Neuronal stem cell (in vitro differentiated cells): ENCODE results near the gene MSH5.

Experiments used
- DNase-seq: peaks from one replicate; pipeline ENCODE4 v3.0.0-alpha.2; 2013; ENCODE audit warnings: low spot score
- H2AFZ ChIP-seq: one replicate; pipeline ENCODE4 v1.6.1; 2013; ENCODE audit warnings: mild to moderate bottlenecking, low read length, inconsistent platforms
- H2AK5ac ChIP-seq: 2 replicates; pipeline ENCODE4 v1.6.1; 2013; ENCODE audit warnings: low read depth, mild to moderate bottlenecking, inconsistent platforms, low read length, moderate library complexity, mixed read lengths
- H2BK120ac ChIP-seq: 2 replicates; pipeline ENCODE4 v1.6.1; 2013; ENCODE audit warnings: low read depth, mild to moderate bottlenecking, inconsistent platforms, low read length, moderate library complexity, mixed read lengths
- H2BK12ac ChIP-seq: one replicate; pipeline ENCODE4 v1.6.1; 2013; ENCODE audit warnings: low read length, inconsistent platforms
- H2BK15ac ChIP-seq: 2 replicates; pipeline ENCODE4 v1.6.1; 2013; ENCODE audit warnings: mild to moderate bottlenecking, low read length, inconsistent platforms, mixed read lengths
- H2BK5ac ChIP-seq: one replicate; pipeline ENCODE4 v1.6.1; 2013; ENCODE audit warnings: inconsistent platforms, mild to moderate bottlenecking, low read length, moderate library complexity
- H3K14ac ChIP-seq: one replicate; pipeline ENCODE4 v1.6.1; 2013; ENCODE audit warnings: low read length, inconsistent platforms
- H3K18ac ChIP-seq: 2 replicates; pipeline ENCODE4 v1.6.1; 2013; ENCODE audit warnings: low read length, inconsistent platforms
- H3K23ac ChIP-seq: 2 replicates; pipeline ENCODE4 v1.6.1; 2013; ENCODE audit warnings: low read depth, mild to moderate bottlenecking, mixed read lengths, low read length, inconsistent platforms; ENCODE audit not compliant: poor library complexity
- H3K27ac ChIP-seq: replicated peaks from 3 replicates; pipeline ENCODE4 v1.5.1; 2013; ENCODE audit warnings: low read length, inconsistent platforms
- H3K27me3 ChIP-seq, 3 experiments: 2 replicates each; pipeline ENCODE4 v1.6.1; 2013; ENCODE audit warnings: low read length in 3 of 3, mild to moderate bottlenecking in 2 of 3, inconsistent platforms in 1 of 3, low read depth in 1 of 3, mixed read lengths in 1 of 3, moderate library complexity in 1 of 3; ENCODE audit not compliant: control insufficient read depth in 3 of 3, insufficient read depth in 3 of 3
- H3K36me3 ChIP-seq, 2 donors: replicated peaks in 1 of 2; 2 replicates each; pipeline ENCODE4 v1.6.1; 2013; ENCODE audit warnings: low read length in 2 of 2; ENCODE audit not compliant: control insufficient read depth in 2 of 2, insufficient read depth in 2 of 2
- H3K4ac ChIP-seq: 2 replicates; pipeline ENCODE4 v1.6.1; 2013; ENCODE audit warnings: inconsistent platforms, mild to moderate bottlenecking, low read length, moderate library complexity
- H3K4me1 ChIP-seq, 2 donors: 1 replicate in 1 of 2; 2 replicates in 1 of 2; pipeline ENCODE4 v1.6.1; 2013; ENCODE audit warnings: low read length in 2 of 2, low read depth in 1 of 2; ENCODE audit not compliant: control insufficient read depth in 2 of 2, insufficient read depth in 1 of 2
- H3K4me2 ChIP-seq: one replicate; pipeline ENCODE4 v1.6.1; 2013; ENCODE audit warnings: mild to moderate bottlenecking, low read length, inconsistent platforms; ENCODE audit not compliant: insufficient read depth, poor library complexity, severe bottlenecking
- H3K4me3 ChIP-seq, 2 donors: 2 replicates each; pipeline ENCODE4 v1.5.1; 2013; ENCODE audit warnings: low read length in 2 of 2, mild to moderate bottlenecking in 2 of 2, inconsistent platforms in 1 of 2, moderate library complexity in 1 of 2
- H3K79me1 ChIP-seq: one replicate; pipeline ENCODE4 v1.6.1; 2013; ENCODE audit warnings: low read depth, mild to moderate bottlenecking, inconsistent platforms, low read length, moderate library complexity
- H3K9ac ChIP-seq: one replicate; pipeline ENCODE4 v1.6.1; 2013; ENCODE audit warnings: mild to moderate bottlenecking, low read depth, low read length, inconsistent platforms; ENCODE audit not compliant: poor library complexity
- H3K9me3 ChIP-seq, 2 donors: replicated peaks in 1 of 2; 2 replicates each; pipeline versions ENCODE3 to v1.6.1; 2013; ENCODE audit warnings: low read length in 2 of 2, mild to moderate bottlenecking in 2 of 2, inconsistent platforms in 1 of 2, low read depth in 1 of 2, mixed read lengths in 1 of 2, moderate library complexity in 1 of 2; ENCODE audit not compliant: control insufficient read depth in 2 of 2, insufficient read depth in 1 of 2
- H4K8ac ChIP-seq: one replicate; pipeline ENCODE4 v1.6.1; 2013; ENCODE audit warnings: low read depth, mild to moderate bottlenecking, inconsistent platforms, low read length, moderate library complexity
- H4K91ac ChIP-seq: one replicate; pipeline ENCODE4 v1.6.1; 2013; ENCODE audit warnings: low read length, low read depth, mild to moderate bottlenecking, inconsistent platforms; ENCODE audit not compliant: poor library complexity
- WGBS, 2 donors: extraction: QIAGEN DNeasy Blood & Tissue Kit; methylation state at CpG; one replicate each; pipeline ENCODE4 v1.1.7; 2013; ENCODE audit warnings: missing lambda C conversion rate in 2 of 2, mixed read lengths in 1 of 2; ENCODE audit not compliant: insufficient read length in 2 of 2, insufficient replicate concordance in 1 of 2; ENCODE audit errors: extremely low coverage in 2 of 2; 5-methylcytosine and 5-hydroxymethylcytosine counted together

Gene MSH5

DNA sequence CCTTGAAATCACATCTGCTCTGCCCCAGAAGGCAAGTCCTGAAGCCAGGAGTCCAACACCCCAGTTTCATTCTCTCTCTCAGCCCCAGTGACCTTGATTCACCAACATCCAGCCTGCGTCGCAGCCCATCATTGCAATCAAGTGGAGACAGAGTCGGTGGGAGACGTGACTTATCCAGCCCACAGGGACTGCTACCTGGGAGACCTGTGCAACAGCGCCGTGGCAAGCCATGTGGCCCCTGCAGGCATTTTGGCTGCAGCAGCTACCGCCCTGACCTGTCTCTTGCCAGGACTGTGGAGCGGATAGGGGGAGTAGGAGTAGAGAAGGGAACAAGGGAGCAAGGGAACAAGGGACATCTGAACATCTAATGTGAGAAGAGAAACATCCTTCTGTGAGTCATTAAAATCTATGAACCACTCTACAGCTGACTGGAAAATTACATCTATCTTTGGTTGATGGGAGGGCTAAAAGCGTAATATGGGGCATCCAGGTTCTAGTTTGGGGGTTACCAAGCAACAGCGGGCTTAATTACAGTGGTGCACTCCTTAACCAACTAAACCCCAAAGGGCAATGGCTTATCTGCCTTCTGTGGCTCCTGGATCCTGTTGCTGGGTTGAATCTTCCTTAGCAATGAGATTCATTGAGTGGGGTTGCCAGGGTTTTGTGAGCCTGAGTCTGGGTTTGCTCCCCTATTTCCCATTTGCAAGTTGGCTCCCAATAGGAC lies 22.1 kb upstream of the MSH5 start:
- H3K27me3 ChIP-seq: peaks cover 0 to 3% (median 0%) of the 10 kb centered on the region in 3 experiments
- H3K4me1 ChIP-seq: peaks cover 13 to 14% of the 10 kb centered on the region in 2 donors
- no peak overlapping the region for H3K4ac ChIP-seq
- H3K18ac ChIP-seq: no peak overlapping the region
- H3K4me3 ChIP-seq: no peak overlapping the region
- no peak for DNase-seq
- no peak overlapping the region for H3K9ac ChIP-seq
- H3K36me3 ChIP-seq: no peaks in the 10 kb centered on the region
- no peak overlapping the region for H4K8ac ChIP-seq
- no peak overlapping the region for H2BK12ac ChIP-seq
- H3K23ac ChIP-seq: peak overlapping the region; percentile 71
- no peak overlapping the region for H4K91ac ChIP-seq
- H3K4me2 ChIP-seq: no peak overlapping the region
- no peak overlapping the region for H3K14ac ChIP-seq
- H2BK120ac ChIP-seq: no peak overlapping the region
- WGBS, 2 donors: no CpG with 5 or more reads among the region's 10 CpGs
- H2BK15ac ChIP-seq: no peak overlapping the region
- no peaks in the 10 kb centered on the region for H3K79me1 ChIP-seq
- peak overlapping the region; percentile 71 for H2AK5ac ChIP-seq
- no peak overlapping the region for H2BK5ac ChIP-seq
- no peak overlapping the region for H2AFZ ChIP-seq
- H3K9me3 ChIP-seq: no peaks in the 10 kb centered on the region
- no peak overlapping the region for H3K27ac ChIP-seq

DNA sequence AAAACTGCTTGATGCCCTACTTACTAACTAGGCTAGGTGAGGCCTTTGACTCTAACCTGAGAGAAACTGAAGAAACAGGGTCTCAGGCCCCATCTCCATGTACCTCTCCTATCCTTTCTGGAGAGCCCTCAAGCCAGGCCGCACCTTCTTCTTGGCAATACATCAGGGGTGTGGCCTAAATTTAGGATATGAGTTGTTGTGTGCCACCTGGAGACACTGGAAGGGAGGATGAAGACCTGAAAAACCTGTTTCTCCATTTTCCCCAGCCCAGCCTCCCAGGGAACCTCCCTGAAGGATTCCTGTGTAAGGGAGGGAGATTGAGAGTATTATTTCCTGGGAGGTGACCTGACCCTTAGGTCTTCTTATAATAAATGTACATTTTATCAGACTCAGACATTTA lies 21.5 kb upstream of the MSH5 start:
- Histone ChIP-seq H3K4ac (no peak overlapping the region), H4K91ac (no peak overlapping the region)

DNA sequence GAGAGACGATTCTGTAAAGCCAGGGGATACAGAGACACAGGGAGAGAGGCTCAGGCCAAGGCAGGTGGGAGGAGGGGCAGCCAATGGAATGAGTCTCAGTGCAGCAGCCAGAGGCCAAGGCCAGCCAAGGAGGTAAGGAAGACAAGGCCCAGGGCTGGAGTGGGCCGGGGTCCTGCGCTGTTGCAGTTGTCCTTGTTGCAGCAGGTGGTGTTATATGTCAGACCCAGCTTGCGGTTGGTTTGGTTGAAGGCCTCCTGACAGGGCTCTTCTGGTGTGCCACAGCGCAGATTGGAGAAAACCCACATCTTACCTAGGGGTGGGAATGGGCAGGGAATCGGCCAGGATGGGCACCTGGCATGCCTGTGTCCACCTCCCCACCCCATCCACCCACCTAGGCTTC lies 20.8 kb upstream of the MSH5 start:
- no peak overlapping the region for H3K18ac ChIP-seq
- no peak overlapping the region for H3K4me3 ChIP-seq
- no peak for DNase-seq
- H2BK5ac ChIP-seq: no peak overlapping the region
- H3K79me1 ChIP-seq: no peaks in the 10 kb centered on the region
- H4K91ac ChIP-seq: no peak overlapping the region
- no peak overlapping the region for H3K14ac ChIP-seq
- peaks cover 5 to 7% of the 10 kb centered on the region in 2 donors for H3K4me1 ChIP-seq
- peaks cover 0 to 3% (median 0%) of the 10 kb centered on the region in 3 experiments for H3K27me3 ChIP-seq
- H3K4me2 ChIP-seq: no peak overlapping the region
- H3K23ac ChIP-seq: peak overlapping the region; percentile 8
- H3K36me3 ChIP-seq: peaks cover 0 to under 1% of the 10 kb centered on the region in 2 donors
- no peak overlapping the region for H4K8ac ChIP-seq
- no CpG with 5 or more reads among the region's 6 CpGs for WGBS, 2 donors
- H2BK15ac ChIP-seq: no peak overlapping the region
- no peak overlapping the region for H2BK12ac ChIP-seq
- no peak overlapping the region for H3K4ac ChIP-seq
- no peak overlapping the region for H2BK120ac ChIP-seq
- no peak overlapping the region for H3K9ac ChIP-seq
- no peaks in the 10 kb centered on the region for H3K9me3 ChIP-seq
- H3K27ac ChIP-seq: no peak overlapping the region
- H2AK5ac ChIP-seq: peak overlapping the region; percentile 57
- H2AFZ ChIP-seq: no peak overlapping the region

More for the DNA sequence above, 21.5 kb upstream of the MSH5 start:
- no peak overlapping the region for H3K27ac ChIP-seq
- H2BK12ac ChIP-seq: no peak overlapping the region
- DNase-seq: no peak
- H2BK5ac ChIP-seq: no peak overlapping the region
- H3K9ac ChIP-seq: no peak overlapping the region
- H2AFZ ChIP-seq: no peak overlapping the region
- no peak overlapping the region for H3K4me2 ChIP-seq
- H3K4me1 ChIP-seq: peaks cover 12 to 14% of the 10 kb centered on the region in 2 donors
- WGBS, 2 donors: no CpG with 5 or more reads among the region's 1 CpG
- no peak overlapping the region for H2AK5ac ChIP-seq
- no peak overlapping the region for H3K14ac ChIP-seq
- no peak overlapping the region for H4K8ac ChIP-seq
- no peak overlapping the region for H3K4me3 ChIP-seq
- H3K9me3 ChIP-seq: no peaks in the 10 kb centered on the region
- H3K27me3 ChIP-seq: peaks cover 0 to 3% (median 0%) of the 10 kb centered on the region in 3 experiments
- no peak overlapping the region for H3K23ac ChIP-seq
- no peaks in the 10 kb centered on the region for H3K36me3 ChIP-seq
- H3K18ac ChIP-seq: no peak overlapping the region
- H2BK120ac ChIP-seq: no peak overlapping the region
- no peaks in the 10 kb centered on the region for H3K79me1 ChIP-seq
- no peak overlapping the region for H2BK15ac ChIP-seq

GRCh38 chr6:31720196-31720770 lies 19.5 kb upstream of the MSH5 start:
- H2BK12ac ChIP-seq: no peak overlapping the region
- H3K18ac ChIP-seq: no peak overlapping the region
- H2BK5ac ChIP-seq: peak overlapping the region; percentile 4
- H3K23ac ChIP-seq: no peak overlapping the region
- no peak overlapping the region for H4K91ac ChIP-seq
- no peak overlapping the region for H2AFZ ChIP-seq
- no peak for DNase-seq
- H2BK120ac ChIP-seq: no peak overlapping the region
- no peak overlapping the region for H3K9ac ChIP-seq
- H2AK5ac ChIP-seq: no peak overlapping the region
- no peak overlapping the region for H3K27ac ChIP-seq
- H2BK15ac ChIP-seq: no peak overlapping the region
- peak overlapping the region in 1 of 2 donors; percentile 44 for H3K4me3 ChIP-seq
- H3K4me2 ChIP-seq: no peak overlapping the region
- peaks cover 0 to 2% of the 10 kb centered on the region in 2 donors for H3K4me1 ChIP-seq
- H3K4ac ChIP-seq: no peak overlapping the region
- peaks cover 5 to 8% of the 10 kb centered on the region in 2 donors for H3K36me3 ChIP-seq
- H3K14ac ChIP-seq: no peak overlapping the region
- H3K79me1 ChIP-seq: no peaks in the 10 kb centered on the region
- H4K8ac ChIP-seq: no peak overlapping the region
- no CpG with 5 or more reads among the region's 5 CpGs for WGBS, 2 donors
- H3K27me3 ChIP-seq: peaks cover 0 to 3% (median 0%) of the 10 kb centered on the region in 3 experiments
- H3K9me3 ChIP-seq: no peaks in the 10 kb centered on the region
